ENCODE data around the gene PSMD9.

Gene PSMD9

GRCh38 chr12:121966959-121967358 is 78.4 kb downstream of the PSMD9 start:
- no peak for TF ChIP-seq CTCF (IDR thresholded peaks at IDR 0.05; ENCODE audit: insufficient read depth, low read length)
- TF ChIP-seq REST (IDR thresholded peaks at IDR 0.05; ENCODE audit: insufficient replicate concordance, low read depth) = no peak
- no peak for TF ChIP-seq SPI1 (IDR thresholded peaks at IDR 0.05; ENCODE audit: borderline replicate concordance, low read depth)
- TF ChIP-seq GABPA (IDR thresholded peaks at IDR 0.05; ENCODE audit: low read depth) = no peak
- TF ChIP-seq POLR2AphosphoS5 (IDR thresholded peaks at IDR 0.05; ENCODE audit: low read depth) = no peak
- no peak for DNase-seq (ENCODE audit: low read depth in 1 of 2, low spot score in 1 of 2)
- Histone ChIP-seq H3K4me3 (replicated peaks; ENCODE audit: insufficient read depth, low read length) (no peak overlapping the region), H3K27ac (replicated peaks) (no peak overlapping the region), H3K27me3 (ENCODE audit: insufficient read depth, poor library complexity, severe bottlenecking) (no peaks in the 10 kb centered on the region)
